K562 (cell line): ENCODE data around the gene ANXA1. TPM values are rescaled to one million over a fixed set of nuclear protein-coding genes. Genes with fewer than 3 reads are reported as not detected.

Experiments
- CEBPB ChIP-seq: fragments of 450-650 bp; IDR thresholded peaks from 2 replicates; pipeline ENCODE4 v1.6.1; 2016; ENCODE audit warnings: missing genetic modification characterization, missing compliant biosample characterization
- DPF2 ChIP-seq: fragments of 450-650 bp; IDR thresholded peaks from 2 replicates; pipeline ENCODE4 v1.6.1; 2016
- ESRRA ChIP-seq: fragments of 450-650 bp; IDR thresholded peaks from 2 replicates; pipeline ENCODE4 v1.6.1; 2014; ENCODE audit warnings: low read depth, mild to moderate bottlenecking, moderate library complexity, borderline replicate concordance
- ETS2 ChIP-seq: IDR thresholded peaks from 2 replicates; pipeline ENCODE4 v1.6.1; 2016; ENCODE audit warnings: borderline replicate concordance, missing genetic modification characterization, mild to moderate bottlenecking, moderate library complexity, missing compliant biosample characterization; ENCODE audit not compliant: poor library complexity, severe bottlenecking
- LEF1 ChIP-seq: fragments of 450-650 bp; IDR thresholded peaks from 2 replicates; pipeline ENCODE4 v1.6.1; 2016; ENCODE audit warnings: mild to moderate bottlenecking
- MYBL2 ChIP-seq, 2 experiments: fragments of 450-650 bp in 1 of 2; sonication (generic) in 1 of 2; formaldehyde crosslinking in 1 of 2; IDR thresholded peaks; 2 replicates each; pipeline versions ENCODE4 v1.6.1 to v1.8.1; 2017 to 2022; ENCODE audit warnings: borderline replicate concordance in 1 of 2, inconsistent platforms in 1 of 2, low read depth in 1 of 2, mild to moderate bottlenecking in 1 of 2, missing genetic modification reagents in 1 of 2, moderate library complexity in 1 of 2
- NR2C1 ChIP-seq, 2 experiments: fragments of 450-650 bp; IDR thresholded peaks; 2 replicates each; pipeline ENCODE4 v1.6.1; 2017; ENCODE audit warnings: mild to moderate bottlenecking in 2 of 2, antibody characterized with exemption in 1 of 2, inconsistent platforms in 1 of 2, missing compliant biosample characterization in 1 of 2, missing genetic modification characterization in 1 of 2
- TAF9B ChIP-seq: fragments of 450-650 bp; IDR thresholded peaks from 2 replicates; pipeline ENCODE4 v1.6.1; 2018; ENCODE audit warnings: mild to moderate bottlenecking; ENCODE audit not compliant: partially characterized antibody
- TAL1 ChIP-seq: fragments of 450-650 bp; IDR thresholded peaks from 2 replicates; pipeline ENCODE4 v1.6.1; 2016; ENCODE audit warnings: mild to moderate bottlenecking
- TEAD4 ChIP-seq, 2 experiments: sonication (generic) in 1 of 2; formaldehyde crosslinking in 1 of 2; IDR thresholded peaks; 2 replicates each; pipeline versions ENCODE4 v1.6.1 to v1.8.0; 2012 to 2022; ENCODE audit warnings: borderline replicate concordance in 1 of 2, inconsistent platforms in 1 of 2, low read length in 1 of 2, mild to moderate bottlenecking in 1 of 2, missing genetic modification reagents in 1 of 2
- ZBTB49 ChIP-seq: sonication (generic); formaldehyde crosslinking; IDR thresholded peaks from 2 replicates; pipeline ENCODE4 v1.8.0; 2022; ENCODE audit warnings: missing genetic modification reagents, mild to moderate bottlenecking, borderline replicate concordance
- ZNF232 ChIP-seq: sonication (generic); formaldehyde crosslinking; IDR thresholded peaks from 2 replicates; pipeline ENCODE4 v1.8.0; 2022; ENCODE audit warnings: mild to moderate bottlenecking, missing genetic modification reagents
- polyA plus RNA-seq, 8 experiments: library from polyadenylated mRNA; depleted of rRNA in 4 of 8; stranded (reverse) in 5 of 8; unstranded in 3 of 8; fragments of >200 nt; fragmentation: Nextera tagmentation in 2 of 8; fragmentation: Illumina TruSeq in 1 of 8; extraction: Ambion mirVana in 2 of 8; extraction: Trizol in 1 of 8; gene quantifications; 2 replicates each; pipeline versions ENCODE4 v1.2.1 to v1.2.3, GENCODE V29; 2011 to 2014; ENCODE audit warnings: inconsistent platforms in 1 of 8, missing spikeins in 1 of 8
- total RNA-seq, 7 experiments: library from RNA; depleted of rRNA in 6 of 7; stranded (reverse); fragments of >200 nt in 6 of 7; fragmentation: Illumina TruSeq in 2 of 7; extraction: Trizol in 2 of 7; gene quantifications; 2 replicates each; pipeline versions ENCODE4 v1.2.1 to v1.2.3, GENCODE V29; 2011 to 2021; ENCODE audit warnings: low replicate concordance in 1 of 7

The ANXA1 gene
- total and polyA plus RNA-seq, 9 of the 15 experiments (the other 6 are each of a cell fraction or from before 2014, with no cell fraction given): 406 to 1,298 (median 620) TPM

- TF ChIP-seq CEBPB (tag) (peak; percentile 42), ZNF232 (CRISPR knock-in tag) (no peak), TAF9B (peak; percentile 47), ZBTB49 (no peak), ESRRA (0 out of 2 replicates have a peak, but pooled peaks have one; percentile 14), NR2C1 (IDR thresholded peaks at IDR 0.05) (peak; percentile 25; the same call in 1 of the 2 replicates), NR2C1 (tag; IDR thresholded peaks at IDR 0.05) (peak; percentile 39; the same call in 1 of the 2 replicates), TAL1 (peak; percentile 68), ETS2 (tag) (no peak), LEF1 (0 out of 2 replicates have a peak, but pooled peaks have one; percentile 33), TEAD4 (IDR thresholded peaks at IDR 0.05; ENCODE audit: low read length) (peak; percentile 65), TEAD4 (CRISPR knock-in tag; IDR thresholded peaks at IDR 0.05; ENCODE audit: borderline replicate concordance) (no peak), DPF2 (peak; percentile 76), MYBL2 (IDR thresholded peaks at IDR 0.05; ENCODE audit: low read depth) (peak; percentile 14; the same call in 1 of the 2 replicates), MYBL2 (CRISPR knock-in tag; IDR thresholded peaks at IDR 0.05; ENCODE audit: borderline replicate concordance) (no peak)
These were observed 3.2 kb upstream of the ANXA1 start (continued) for GRCh38 chr9:73148447-73148937.
